HG03457 (cell line): ENCODE data around the gene COPS7A.

Experiments
- ATAC-seq: cut with Tn5 transposase; IDR thresholded peaks from one replicate; pipeline ENCODE4 v1.9.1; 2021; ENCODE audit warnings: moderate number of reproducible peaks; ENCODE audit not compliant: unreplicated experiment

The COPS7A gene

GRCh38 chr12:6768437-6768914 is 44.6 kb downstream of the COPS7A start:
- ATAC-seq, result no peak

GRCh38 chr12:6768990-6769389 is 45.1 kb downstream of the COPS7A start:
- ATAC-seq, result no peak

GRCh38 chr12:6769666-6770065 is 45.8 kb downstream of the COPS7A start:
- ATAC-seq, result no peak

GRCh38 chr12:6770094-6770493 is 46.2 kb downstream of the COPS7A start:
- no peak for ATAC-seq

- ATAC-seq, result no peak
Observed at GRCh38 chr12:6770600-6770999, 46.8 kb downstream of the COPS7A start.

GRCh38 chr12:6771091-6771495 is 47.2 kb downstream of the COPS7A start:
- ATAC-seq, result no peak

- ATAC-seq, result no peak
Observed at GRCh38 chr12:6771509-6772330, 47.9 kb downstream of the COPS7A start.

GRCh38 chr12:6772331-6772695 is 48.5 kb downstream of the COPS7A start, which contains the start of gene LAG3:
Gene LAG3 (plus strand): TSS chr12:6772520. CDS start chr12:6772853, 333 bp downstream.
- no peak for ATAC-seq

DNA sequence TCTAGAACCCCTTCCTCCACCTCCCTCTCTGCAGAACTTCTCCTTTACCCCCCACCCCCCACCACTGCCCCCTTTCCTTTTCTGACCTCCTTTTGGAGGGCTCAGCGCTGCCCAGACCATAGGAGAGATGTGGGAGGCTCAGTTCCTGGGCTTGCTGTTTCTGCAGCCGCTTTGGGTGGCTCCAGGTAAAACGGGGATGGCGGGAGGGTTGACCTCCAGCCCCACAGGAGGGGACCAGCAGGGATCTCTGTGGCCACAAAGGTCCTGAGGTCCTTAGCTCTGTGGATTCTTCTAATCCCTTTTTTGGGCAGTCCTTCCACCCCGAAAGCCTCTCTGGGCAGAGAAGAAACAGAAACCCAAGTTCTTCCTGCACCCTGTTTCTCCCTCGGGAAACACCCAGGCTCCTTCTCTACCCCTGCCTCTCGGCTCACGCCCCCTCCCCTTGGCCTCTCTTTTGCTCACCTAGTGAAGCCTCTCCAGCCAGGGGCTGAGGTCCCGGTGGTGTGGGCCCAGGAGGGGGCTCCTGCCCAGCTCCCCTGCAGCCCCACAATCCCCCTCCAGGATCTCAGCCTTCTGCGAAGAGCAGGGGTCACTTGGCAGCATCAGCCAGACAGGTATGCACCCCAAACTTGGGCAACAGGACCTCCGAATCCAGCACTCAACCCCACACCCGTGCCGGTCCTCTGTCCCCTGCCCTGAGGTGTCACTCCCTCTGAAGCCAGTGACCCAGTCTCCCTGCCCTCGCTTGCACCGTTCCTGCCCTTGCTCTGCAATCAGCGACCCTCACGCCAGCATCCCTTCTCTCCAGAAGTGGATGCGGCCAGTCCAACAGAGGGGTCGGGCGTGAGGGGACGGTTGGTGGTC is 49.1 kb downstream of the COPS7A start:
- ATAC-seq, result no peak

GRCh38 chr12:6773590-6774351 is 49.9 kb downstream of the COPS7A start:
- ATAC-seq, result no peak

DNA sequence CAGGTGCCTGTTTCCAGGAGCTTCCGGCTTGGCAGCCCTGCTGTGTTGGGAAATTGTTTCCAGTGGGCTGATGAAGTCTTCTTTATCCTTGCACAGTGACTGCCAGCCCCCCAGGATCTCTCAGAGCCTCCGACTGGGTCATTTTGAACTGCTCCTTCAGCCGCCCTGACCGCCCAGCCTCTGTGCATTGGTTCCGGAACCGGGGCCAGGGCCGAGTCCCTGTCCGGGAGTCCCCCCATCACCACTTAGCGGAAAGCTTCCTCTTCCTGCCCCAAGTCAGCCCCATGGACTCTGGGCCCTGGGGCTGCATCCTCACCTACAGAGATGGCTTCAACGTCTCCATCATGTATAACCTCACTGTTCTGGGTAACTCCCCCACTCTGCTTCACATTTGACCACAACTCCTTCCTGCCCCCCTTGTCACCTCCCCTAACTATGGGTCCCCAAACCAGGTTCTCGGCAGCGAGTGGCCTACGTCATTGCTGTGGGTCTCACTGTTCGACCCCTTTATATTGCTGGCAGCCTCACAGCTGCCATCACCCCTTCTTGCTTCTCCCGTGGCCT is 50.7 kb downstream of the COPS7A start:
- no peak for ATAC-seq

- ATAC-seq, result no peak
Observed at GRCh38 chr12:6775185-6776174, 51.6 kb downstream of the COPS7A start.

DNA sequence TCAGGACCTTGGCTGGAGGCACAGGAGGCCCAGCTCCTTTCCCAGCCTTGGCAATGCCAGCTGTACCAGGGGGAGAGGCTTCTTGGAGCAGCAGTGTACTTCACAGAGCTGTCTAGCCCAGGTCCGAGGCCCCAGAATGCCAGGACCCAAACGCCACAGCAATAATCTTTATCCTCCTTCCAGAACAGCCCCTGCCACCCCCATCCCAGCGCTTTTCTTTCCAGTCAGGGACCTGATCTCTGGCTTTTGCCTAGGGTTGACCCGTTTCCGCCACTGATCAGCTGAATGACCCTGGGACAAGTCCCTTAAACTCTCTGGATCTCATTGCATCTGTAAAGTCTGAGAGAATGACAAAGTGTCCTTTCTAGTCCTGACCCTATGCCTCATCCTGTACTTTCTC is 53.5 kb downstream of the COPS7A start:
- ATAC-seq, result no peak

GRCh38 chr12:6778217-6778573 is 54.3 kb downstream of the COPS7A start:
- ATAC-seq, result no peak

DNA sequence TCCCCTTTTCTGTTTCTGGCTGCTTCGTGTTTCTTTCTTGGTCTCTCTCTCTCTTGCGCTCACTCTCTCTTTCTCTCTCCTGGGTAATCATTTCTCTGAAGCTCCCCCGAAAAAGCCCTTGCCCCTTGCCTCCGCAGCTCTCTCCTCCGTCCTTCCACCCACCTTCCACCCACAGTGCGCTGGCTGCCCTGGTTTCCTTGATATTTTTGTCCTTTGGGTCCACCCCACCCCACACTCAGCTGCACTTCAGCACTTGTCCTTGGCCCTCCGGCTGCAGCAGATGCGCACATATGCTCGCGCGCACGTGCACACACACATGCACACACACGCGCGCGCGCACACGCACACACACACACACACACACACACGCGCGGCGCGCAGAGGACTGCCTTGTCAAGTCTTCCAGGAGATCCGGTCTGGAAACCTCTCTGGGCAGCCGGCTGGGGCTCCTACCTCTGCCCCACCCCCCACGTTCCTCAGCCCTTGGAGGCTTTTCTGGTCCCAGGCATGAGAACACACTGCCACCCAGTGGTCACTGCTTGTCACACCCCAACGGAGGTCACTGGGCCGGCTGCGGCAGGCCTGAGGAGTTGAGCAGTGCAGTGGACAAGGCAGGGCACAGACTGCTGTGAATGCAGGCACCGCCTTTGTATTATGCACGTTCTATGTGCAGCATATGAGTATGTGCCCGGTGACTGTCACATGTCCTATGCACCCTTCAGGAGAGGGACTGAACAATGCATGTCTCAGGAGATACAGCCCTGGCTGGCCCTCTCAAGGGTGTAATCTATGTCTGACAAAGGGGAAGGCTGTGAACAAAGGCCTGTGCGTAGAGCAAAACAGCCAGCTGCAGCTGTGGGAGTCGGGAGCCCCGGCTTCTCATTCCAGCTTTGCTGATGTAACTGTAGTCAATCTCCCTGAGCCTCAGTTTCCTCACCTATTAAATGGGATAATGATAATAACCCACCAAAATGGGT is 55.0 kb downstream of the COPS7A start:
- ATAC-seq, result peak; percentile 64

DNA sequence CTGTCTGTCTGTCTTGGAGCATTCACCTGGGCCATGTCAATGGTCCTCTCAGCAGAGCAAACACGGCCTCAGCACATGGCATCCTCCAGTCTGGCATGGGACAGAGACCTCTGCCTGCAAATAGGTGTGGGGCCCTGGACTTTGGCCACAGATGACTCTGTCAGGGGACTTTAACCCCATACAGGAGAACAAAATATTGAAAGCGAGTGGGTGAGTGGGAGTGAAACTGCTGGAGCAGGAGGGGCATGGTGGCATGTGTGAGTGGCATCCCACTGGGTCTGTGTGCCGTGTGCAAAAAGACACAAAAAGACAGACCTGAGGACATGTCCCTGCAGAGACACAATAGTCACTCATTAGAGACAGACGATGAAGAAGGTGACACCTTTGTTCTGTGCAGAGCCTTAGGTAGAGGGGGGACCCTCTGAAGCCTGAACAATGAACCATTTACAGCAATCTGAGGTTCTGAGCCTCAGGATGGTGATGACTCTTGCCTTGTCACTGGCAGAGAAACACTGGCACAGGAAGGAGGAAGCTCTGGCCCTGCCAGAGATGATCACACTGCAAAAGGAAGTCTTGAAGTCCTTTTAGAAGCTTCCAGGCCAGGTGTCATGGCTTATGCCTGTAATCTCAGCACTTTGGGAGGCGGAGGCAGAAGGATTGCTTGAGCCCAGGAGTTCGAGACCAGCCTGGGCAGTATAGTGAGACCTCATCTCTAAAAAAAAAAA is 56.0 kb downstream of the COPS7A start:
- ATAC-seq, result no peak

- ATAC-seq, result no peak
Observed at GRCh38 chr12:6780573-6780972, 56.7 kb downstream of the COPS7A start.
